WERI-Rb-1 (cell line): ENCODE measurements around the gene SIRT4.

Experiments
- DNase-seq: peaks from one replicate; pipeline ENCODE4 v3.0.0-alpha.2; 2020
- H3K27ac ChIP-seq: fragments of 250-450 bp; sonication (Bioruptor Pico); 2 replicates; pipeline ENCODE4 v1.5.1; 2020; ENCODE audit warnings: mild to moderate bottlenecking, moderate library complexity
- H3K27me3 ChIP-seq: fragments of 250-450 bp; sonication (Bioruptor Pico); 2 replicates; pipeline ENCODE4 v1.5.1; 2021; ENCODE audit warnings: mild to moderate bottlenecking, low read depth, moderate library complexity; ENCODE audit not compliant: insufficient read depth, severe bottlenecking
- H3K36me3 ChIP-seq: fragments of 250-450 bp; sonication (Bioruptor Pico); 2 replicates; pipeline ENCODE4 v1.5.1; 2020; ENCODE audit warnings: mild to moderate bottlenecking, moderate library complexity
- H3K4me3 ChIP-seq: 2 replicates; pipeline ENCODE4 v1.5.1; 2011; ENCODE audit warnings: low read depth, mild to moderate bottlenecking, control low read depth, low read length
- H3K9me3 ChIP-seq: fragments of 250-450 bp; sonication (Bioruptor Pico); 2 replicates; pipeline ENCODE4 v1.5.1; 2021; ENCODE audit warnings: mild to moderate bottlenecking, moderate library complexity; ENCODE audit not compliant: severe bottlenecking
- TF ChIP-seq, protein P1 (sequence below): IDR thresholded peaks from 2 replicates; pipeline ENCODE4 v1.5.1; 2011; ENCODE audit warnings: low read depth, mild to moderate bottlenecking, control low read depth, inconsistent platforms, low read length

Gene SIRT4

DNA sequence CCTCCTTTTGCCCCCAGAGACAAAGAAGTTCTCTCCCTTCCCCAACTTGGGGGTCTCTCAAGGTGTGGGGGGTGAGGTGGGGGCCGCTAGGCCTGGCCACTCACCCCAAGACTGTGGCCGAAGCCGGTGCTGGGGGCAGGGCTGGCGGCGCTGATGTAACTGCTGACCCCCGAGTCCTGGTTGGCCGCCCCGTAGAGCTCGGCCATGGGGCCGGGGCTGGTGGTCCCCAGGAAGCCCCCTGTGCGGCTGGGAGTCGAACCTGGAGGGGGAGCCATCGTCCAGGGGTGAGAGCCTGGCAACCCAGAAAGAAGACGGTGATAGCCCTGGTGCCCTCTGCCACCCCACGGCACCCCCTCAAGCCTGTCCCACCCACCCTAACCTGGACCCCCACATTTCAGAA lies 43.9 kb downstream of the SIRT4 start:
- H3K4me3 ChIP-seq: no peak overlapping the region
- H3K36me3 ChIP-seq: peaks cover 80% of the 10 kb centered on the region
- TF ChIP-seq, protein P1, sequence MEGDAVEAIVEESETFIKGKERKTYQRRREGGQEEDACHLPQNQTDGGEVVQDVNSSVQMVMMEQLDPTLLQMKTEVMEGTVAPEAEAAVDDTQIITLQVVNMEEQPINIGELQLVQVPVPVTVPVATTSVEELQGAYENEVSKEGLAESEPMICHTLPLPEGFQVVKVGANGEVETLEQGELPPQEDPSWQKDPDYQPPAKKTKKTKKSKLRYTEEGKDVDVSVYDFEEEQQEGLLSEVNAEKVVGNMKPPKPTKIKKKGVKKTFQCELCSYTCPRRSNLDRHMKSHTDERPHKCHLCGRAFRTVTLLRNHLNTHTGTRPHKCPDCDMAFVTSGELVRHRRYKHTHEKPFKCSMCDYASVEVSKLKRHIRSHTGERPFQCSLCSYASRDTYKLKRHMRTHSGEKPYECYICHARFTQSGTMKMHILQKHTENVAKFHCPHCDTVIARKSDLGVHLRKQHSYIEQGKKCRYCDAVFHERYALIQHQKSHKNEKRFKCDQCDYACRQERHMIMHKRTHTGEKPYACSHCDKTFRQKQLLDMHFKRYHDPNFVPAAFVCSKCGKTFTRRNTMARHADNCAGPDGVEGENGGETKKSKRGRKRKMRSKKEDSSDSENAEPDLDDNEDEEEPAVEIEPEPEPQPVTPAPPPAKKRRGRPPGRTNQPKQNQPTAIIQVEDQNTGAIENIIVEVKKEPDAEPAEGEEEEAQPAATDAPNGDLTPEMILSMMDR: no peak
- no peak overlapping the region for H3K27ac ChIP-seq
- H3K27me3 ChIP-seq: no peaks in the 10 kb centered on the region
- DNase-seq: no peak
- no peaks in the 10 kb centered on the region for H3K9me3 ChIP-seq

DNA sequence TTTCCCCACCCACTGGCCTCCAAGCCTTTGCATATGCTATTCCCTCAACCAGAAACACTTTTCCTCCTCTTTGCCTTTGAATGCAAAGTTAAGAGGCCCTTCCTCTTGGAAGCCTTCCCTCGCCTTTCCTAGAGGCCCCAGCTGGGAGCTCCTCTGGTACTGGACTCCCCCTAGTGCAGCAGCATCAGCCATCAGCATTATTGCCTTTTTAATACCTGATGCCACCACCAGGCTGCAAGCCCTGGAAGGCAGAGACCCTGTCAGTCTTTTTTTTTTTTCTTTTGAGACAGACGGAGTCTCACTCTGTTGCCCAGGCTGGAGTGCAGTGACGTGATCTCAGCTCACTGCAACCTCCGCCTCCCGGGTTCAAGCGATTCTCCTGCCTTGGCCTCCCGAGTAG lies 44.6 kb downstream of the SIRT4 start:
- TF ChIP-seq, protein P1: no peak
- Histone ChIP-seq H3K27ac (no peak overlapping the region), H3K4me3 (no peak overlapping the region), H3K9me3 (no peaks in the 10 kb centered on the region), H3K27me3 (no peaks in the 10 kb centered on the region), H3K36me3 (peaks cover 84% of the 10 kb centered on the region)
- DNase-seq: no peak

DNA sequence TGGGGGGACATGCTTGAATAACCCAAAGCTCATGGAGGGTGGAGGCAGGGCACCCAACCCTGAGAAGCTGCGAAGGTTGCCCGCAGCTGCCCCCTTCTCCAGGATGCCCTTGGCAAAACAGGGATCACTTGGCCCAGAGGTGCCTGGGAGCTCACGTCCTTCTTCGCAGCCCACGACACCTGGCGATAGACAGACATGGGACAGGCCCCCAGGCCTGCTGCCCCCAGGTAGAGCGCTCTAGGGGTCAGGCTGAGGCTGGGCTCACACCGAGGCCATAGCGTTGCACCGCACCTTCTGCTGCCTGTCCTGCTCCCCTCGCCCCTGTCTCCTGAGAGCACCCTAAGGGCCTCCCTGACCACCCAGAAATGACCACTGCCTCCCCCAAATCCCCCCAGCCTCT lies 45.6 kb downstream of the SIRT4 start:
- no peak overlapping the region for H3K4me3 ChIP-seq
- no peak for DNase-seq
- no peaks in the 10 kb centered on the region for H3K9me3 ChIP-seq
- H3K36me3 ChIP-seq: peaks cover 91% of the 10 kb centered on the region
- H3K27ac ChIP-seq: no peak overlapping the region
- H3K27me3 ChIP-seq: no peaks in the 10 kb centered on the region
- TF ChIP-seq, protein P1: no peak

DNA sequence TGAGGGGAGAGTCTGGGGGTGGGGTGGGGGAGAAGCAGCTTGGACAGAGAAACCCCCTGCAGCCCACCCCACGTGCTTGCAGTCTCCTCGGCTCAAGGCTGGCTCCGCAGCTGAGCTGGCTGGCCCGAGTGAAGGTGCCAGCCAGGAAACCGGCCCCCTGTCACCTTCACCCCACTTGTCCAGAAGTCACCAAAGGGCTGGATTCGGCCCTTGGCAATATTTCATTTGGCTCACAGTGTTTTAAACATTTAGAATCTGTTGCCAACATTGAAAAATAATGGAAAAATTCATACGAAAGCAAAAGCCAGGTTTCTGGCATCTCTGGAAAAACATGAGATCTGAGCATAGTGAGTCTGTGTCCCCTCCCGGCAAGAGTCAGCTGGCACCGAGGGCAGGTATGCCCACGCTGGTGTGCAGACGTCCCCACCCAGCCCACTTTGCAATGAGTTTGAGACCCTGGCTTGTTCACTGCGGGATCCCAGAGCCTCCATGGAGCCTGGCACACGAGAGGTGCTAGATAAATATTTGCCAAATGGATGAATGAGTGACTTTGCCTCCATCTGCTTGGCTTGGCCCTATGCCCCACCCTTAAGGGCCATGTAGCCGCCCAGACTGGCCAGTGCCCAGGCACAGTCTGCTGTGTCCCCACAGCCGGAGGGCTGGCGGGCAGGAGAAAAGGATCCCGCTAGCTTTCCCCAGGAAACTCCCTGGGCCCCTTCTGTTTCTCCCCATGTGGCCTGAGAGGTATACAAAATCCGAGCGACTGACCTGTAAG lies 48.6 kb downstream of the SIRT4 start:
- no peak overlapping the region for H3K4me3 ChIP-seq
- DNase-seq: no peak
- TF ChIP-seq, protein P1: no peak
- no peaks in the 10 kb centered on the region for H3K9me3 ChIP-seq
- no peaks in the 10 kb centered on the region for H3K27me3 ChIP-seq
- H3K36me3 ChIP-seq: peaks cover 88% of the 10 kb centered on the region
- no peak overlapping the region for H3K27ac ChIP-seq

DNA sequence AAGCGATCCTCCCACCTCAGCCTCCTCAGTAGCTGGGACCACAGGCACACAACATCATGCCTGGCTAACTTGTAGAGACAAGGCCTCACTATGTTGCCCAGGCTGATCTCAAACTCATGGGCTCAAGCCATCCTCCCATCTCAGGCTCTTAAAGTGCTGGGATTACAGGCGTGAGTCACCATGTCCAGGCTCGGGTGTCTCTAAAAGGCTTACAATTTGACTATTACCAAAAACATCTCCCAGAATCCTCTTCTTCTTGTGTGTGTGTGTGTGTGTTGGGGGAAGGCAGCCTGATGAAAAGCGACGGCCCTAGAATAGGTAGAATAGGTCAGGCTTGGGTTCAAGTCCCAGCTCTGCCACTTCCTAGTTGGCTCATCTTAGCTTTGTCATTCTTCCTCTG lies 50.0 kb downstream of the SIRT4 start:
- TF ChIP-seq, protein P1: no peak
- H3K9me3 ChIP-seq: no peaks in the 10 kb centered on the region
- peaks cover 90% of the 10 kb centered on the region for H3K36me3 ChIP-seq
- H3K4me3 ChIP-seq: no peak overlapping the region
- DNase-seq: no peak
- H3K27ac ChIP-seq: no peak overlapping the region; the same call in 1 of the 2 replicates
- H3K27me3 ChIP-seq: no peaks in the 10 kb centered on the region

DNA sequence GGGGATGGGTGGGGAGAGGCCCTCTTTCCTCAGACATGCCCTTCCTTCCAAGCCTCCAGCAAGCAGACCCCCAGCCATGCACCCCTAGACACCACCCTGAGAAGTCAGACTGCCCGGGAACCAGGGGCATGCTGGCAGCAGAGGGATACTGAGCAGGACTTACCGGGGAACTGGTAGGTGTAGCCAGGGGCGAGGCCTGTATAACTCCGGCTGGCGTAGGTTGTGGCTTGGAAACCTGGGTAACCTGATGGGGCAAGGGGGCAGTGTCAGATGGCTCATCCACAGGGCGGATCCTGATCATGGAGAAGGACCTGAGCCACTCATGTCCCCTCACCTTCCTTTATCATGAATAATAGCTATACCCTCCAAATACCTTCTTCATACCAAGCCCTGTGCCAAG lies 51.0 kb downstream of the SIRT4 start:
- DNase-seq: no peak
- Histone ChIP-seq H3K4me3 (no peak overlapping the region), H3K36me3 (peaks cover 90% of the 10 kb centered on the region), H3K9me3 (no peaks in the 10 kb centered on the region), H3K27me3 (no peaks in the 10 kb centered on the region), H3K27ac (no peak overlapping the region)
- TF ChIP-seq, protein P1: no peak
